Thoracic aorta (tissue), 2 donors: ENCODE measurements around the gene MARK4. TPM values are rescaled to one million over a fixed set of nuclear protein-coding genes. Genes with fewer than 3 reads are reported as not detected.

ENCODE experiments used
- ATAC-seq: fragments of 150-250 bp; one replicate; pipeline ENCODE4 v1.8.0; 2017; ENCODE audit warnings: low read depth; ENCODE audit not compliant: insufficient number of reproducible peaks, low FRiP score
- DNase-seq: peaks from one replicate; pipeline ENCODE4 v3.0.0-alpha.2; 2020; ENCODE audit warnings: low spot score
- H3K27ac ChIP-seq, 2 donors: fragments of 200-600 bp; sonication (generic); 1 replicate in 1 of 2; 2 replicates in 1 of 2; pipeline ENCODE4 v1.5.1; 2016; ENCODE audit warnings: mild to moderate bottlenecking in 2 of 2, moderate library complexity in 2 of 2
- H3K27me3 ChIP-seq: fragments of 200-600 bp; sonication (generic); replicated peaks from 2 replicates; pipeline ENCODE4 v1.6.0; 2016; ENCODE audit warnings: mild to moderate bottlenecking; ENCODE audit not compliant: insufficient read depth
- H3K36me3 ChIP-seq: fragments of 200-600 bp; sonication (generic); one replicate; pipeline ENCODE4 v1.5.1; 2016
- H3K4me1 ChIP-seq, 2 donors: fragments of 200-600 bp; sonication (generic); 1 replicate in 1 of 2; 2 replicates in 1 of 2; pipeline versions ENCODE4 v1.5.1 to v1.6.0; 2016; ENCODE audit warnings: low read depth in 2 of 2, mild to moderate bottlenecking in 1 of 2; ENCODE audit not compliant: control insufficient read depth in 1 of 2
- H3K4me3 ChIP-seq: fragments of 200-600 bp; sonication (generic); 2 replicates; pipeline ENCODE4 v1.5.1; 2016; ENCODE audit warnings: mild to moderate bottlenecking
- H3K9me3 ChIP-seq: fragments of 200-600 bp; sonication (generic); 2 replicates; pipeline ENCODE4 v1.5.1; 2016
- total RNA-seq, 2 donors: library from RNA; depleted of rRNA; stranded (reverse); fragments of >200 nt; gene quantifications; one replicate each; pipeline versions ENCODE4 v1.1.0 to v1.2.3, GENCODE V29; 2016
- TF ChIP-seq, protein P1 (sequence below): fragments of 200-600 bp; sonication (generic); IDR thresholded peaks from one replicate; pipeline ENCODE4 v1.5.1; 2019; ENCODE audit warnings: antibody characterized with exemption

Gene MARK4
- 10 to 100 TPM; 24.1 to 36.2 TPM for total RNA-seq

DNA sequence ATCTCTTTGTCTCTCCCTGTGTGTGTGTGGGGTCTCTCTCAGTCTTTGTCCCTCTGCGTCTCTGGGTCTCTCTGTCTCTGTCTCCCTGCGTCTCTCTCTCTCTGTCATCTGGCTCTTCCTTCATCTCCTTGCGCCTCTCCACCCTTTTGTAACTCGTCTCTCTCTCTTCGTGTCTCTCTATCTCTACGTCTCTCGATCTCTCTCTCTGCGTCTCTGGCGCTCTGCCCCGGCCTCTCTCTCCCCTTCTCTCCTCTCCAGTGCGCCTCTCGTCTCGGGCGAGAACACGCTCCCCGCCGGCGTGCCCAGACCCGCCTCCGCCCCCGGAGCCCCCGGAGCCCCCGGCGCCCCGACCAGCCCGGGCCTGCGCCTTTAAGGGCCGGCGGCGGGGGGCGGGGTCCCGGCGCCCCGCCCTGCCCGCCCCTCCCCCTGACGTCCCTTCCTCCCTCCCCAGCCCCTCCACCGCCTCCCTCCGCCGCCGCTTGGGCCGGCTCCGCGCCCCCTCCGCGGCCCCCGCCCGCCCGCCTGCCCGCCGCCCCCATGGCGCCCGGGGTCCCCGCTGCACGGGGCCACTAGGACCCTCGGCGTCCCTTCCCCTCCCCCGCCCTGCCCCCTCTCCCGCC lies at the start of gene MARK4:
MARK4 (plus strand) TSS at position 440 of the 620 bp plus-strand sequence. CDS start 318 bp downstream, outside the sequence.
- peak within 1 kb of the TSS in 1 of 2 donors; percentile 22 for H3K27ac ChIP-seq
- TF ChIP-seq, protein P1, sequence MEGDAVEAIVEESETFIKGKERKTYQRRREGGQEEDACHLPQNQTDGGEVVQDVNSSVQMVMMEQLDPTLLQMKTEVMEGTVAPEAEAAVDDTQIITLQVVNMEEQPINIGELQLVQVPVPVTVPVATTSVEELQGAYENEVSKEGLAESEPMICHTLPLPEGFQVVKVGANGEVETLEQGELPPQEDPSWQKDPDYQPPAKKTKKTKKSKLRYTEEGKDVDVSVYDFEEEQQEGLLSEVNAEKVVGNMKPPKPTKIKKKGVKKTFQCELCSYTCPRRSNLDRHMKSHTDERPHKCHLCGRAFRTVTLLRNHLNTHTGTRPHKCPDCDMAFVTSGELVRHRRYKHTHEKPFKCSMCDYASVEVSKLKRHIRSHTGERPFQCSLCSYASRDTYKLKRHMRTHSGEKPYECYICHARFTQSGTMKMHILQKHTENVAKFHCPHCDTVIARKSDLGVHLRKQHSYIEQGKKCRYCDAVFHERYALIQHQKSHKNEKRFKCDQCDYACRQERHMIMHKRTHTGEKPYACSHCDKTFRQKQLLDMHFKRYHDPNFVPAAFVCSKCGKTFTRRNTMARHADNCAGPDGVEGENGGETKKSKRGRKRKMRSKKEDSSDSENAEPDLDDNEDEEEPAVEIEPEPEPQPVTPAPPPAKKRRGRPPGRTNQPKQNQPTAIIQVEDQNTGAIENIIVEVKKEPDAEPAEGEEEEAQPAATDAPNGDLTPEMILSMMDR: no peak
- H3K4me1 ChIP-seq: peaks cover 19 to 35% of the 10 kb centered on the region in 2 donors
- no peaks in the 10 kb centered on the region for H3K27me3 ChIP-seq
- peak within 1 kb of the TSS; percentile 94 for H3K4me3 ChIP-seq
- no peaks in the 10 kb centered on the region for H3K36me3 ChIP-seq
- H3K9me3 ChIP-seq: no peaks in the 10 kb centered on the region
- ATAC-seq: peak; percentile 13
- no peak for DNase-seq

DNA sequence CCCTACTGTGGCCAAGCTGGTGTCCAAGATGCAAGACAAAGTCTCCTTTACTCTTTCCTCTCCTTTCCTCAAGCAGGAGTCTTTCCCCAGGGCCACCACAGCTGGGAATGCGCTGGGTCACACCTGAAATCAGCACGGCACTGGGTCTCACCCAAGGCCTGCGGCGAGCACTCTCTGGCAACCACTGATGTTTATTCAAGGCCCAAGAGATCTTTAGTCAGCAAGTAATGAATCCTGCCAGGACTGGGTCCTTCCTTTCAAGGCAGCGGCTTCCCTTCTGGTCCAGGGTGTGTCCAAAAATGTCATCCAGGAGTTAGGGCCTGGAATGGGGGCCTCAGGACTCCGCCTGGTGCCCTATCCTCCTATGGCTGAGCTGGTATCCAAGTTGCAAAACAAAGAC lies 48.4 kb upstream of the MARK4 start:
- Histone ChIP-seq H3K9me3 (no peaks in the 10 kb centered on the region), H3K4me3 (no peak overlapping the region), H3K4me1 (no peaks in the 10 kb centered on the region), H3K27me3 (no peaks in the 10 kb centered on the region), H3K36me3 (no peaks in the 10 kb centered on the region), H3K27ac (no peak overlapping the region)
- no peak for ATAC-seq
- DNase-seq: no peak
- TF ChIP-seq, protein P1: no peak

DNA sequence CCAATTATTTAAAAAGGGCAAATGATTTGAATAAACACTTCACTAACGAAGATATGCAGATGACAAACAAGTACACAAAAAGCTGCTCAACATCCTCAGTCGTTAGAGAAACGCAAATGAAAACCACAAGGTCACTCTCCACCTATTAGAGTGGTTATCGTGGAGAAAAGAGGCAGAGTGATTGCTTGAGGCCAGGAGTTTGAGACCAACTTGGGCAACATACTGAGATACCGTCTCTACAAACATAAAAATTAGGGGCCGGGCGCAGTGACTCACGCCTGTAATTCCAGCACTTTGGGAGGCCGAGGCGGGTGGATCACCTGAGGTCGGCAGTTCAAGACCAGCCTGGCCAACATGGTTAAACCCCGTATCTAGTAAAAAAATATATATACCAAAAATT lies 45.3 kb upstream of the MARK4 start:
- TF ChIP-seq, protein P1: no peak
- DNase-seq (no peak), ATAC-seq (no peak)
- Histone ChIP-seq H3K9me3 (no peaks in the 10 kb centered on the region), H3K36me3 (no peaks in the 10 kb centered on the region), H3K27ac (no peak overlapping the region), H3K27me3 (no peaks in the 10 kb centered on the region), H3K4me3 (no peak overlapping the region), H3K4me1 (no peaks in the 10 kb centered on the region)

DNA sequence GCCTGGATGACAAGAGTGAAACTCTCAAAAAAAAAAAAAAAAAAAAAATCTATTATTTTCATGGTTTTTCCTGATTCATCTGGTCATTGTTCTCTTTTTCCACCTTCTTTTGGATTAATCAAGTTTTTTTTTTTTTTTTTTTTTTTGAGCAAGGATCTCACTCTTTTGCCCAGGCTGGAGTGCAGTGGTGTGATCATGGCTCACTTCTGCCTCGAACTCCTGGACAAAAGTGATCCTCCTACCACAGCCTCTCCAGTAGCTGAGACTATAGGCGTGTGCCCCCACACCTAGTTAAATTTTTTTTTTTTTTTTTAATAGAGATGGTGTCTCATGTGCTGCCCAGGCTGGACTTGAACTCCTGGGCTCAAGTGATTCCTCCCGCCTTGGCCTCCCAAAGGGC lies 44.7 kb upstream of the MARK4 start:
- TF ChIP-seq, protein P1: no peak
- Histone ChIP-seq H3K27ac (no peak overlapping the region), H3K27me3 (no peaks in the 10 kb centered on the region), H3K4me1 (no peaks in the 10 kb centered on the region), H3K4me3 (no peak overlapping the region), H3K36me3 (no peaks in the 10 kb centered on the region), H3K9me3 (no peaks in the 10 kb centered on the region)
- no peak for ATAC-seq
- DNase-seq: no peak

DNA sequence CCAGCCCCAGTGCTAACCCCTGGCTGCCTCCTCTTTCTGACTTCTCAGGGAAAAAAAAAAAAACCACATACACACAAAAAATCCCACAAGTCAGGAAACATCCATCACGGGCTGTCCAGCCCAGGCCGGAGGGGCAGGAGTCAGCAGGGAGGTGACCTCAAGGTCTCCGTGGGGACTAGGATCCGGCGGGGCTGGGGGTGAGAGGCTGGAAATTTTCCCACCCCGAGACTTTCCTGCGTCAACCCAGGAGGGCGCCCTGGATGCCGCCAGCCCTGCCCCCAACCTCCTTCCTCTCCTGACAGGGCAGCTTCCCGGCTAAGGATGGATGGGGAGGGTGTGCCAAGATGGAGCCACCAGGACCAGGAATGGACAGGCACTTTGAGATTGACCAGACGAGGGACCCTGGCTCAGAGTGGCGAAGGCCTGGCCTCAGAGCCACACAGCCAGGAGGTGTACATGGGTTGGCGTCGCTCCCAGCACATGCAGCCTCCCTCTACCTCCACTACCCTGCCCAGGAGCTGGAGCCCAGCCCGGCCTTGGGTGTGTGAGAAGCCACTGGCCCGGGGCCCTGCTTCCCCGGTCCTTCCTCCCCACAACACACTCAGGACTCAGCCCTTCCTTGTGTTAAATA lies 39.2 kb upstream of the MARK4 start:
- Histone ChIP-seq H3K9me3 (no peaks in the 10 kb centered on the region), H3K4me1 (peaks cover 0 to 6% of the 10 kb centered on the region in 2 donors), H3K4me3 (no peak overlapping the region), H3K36me3 (no peaks in the 10 kb centered on the region), H3K27ac (no peak overlapping the region), H3K27me3 (no peaks in the 10 kb centered on the region)
- no peak for DNase-seq
- TF ChIP-seq, protein P1: no peak
- ATAC-seq: no peak
